ENCODE results near the gene PDZD4.

Gene PDZD4

DNA sequence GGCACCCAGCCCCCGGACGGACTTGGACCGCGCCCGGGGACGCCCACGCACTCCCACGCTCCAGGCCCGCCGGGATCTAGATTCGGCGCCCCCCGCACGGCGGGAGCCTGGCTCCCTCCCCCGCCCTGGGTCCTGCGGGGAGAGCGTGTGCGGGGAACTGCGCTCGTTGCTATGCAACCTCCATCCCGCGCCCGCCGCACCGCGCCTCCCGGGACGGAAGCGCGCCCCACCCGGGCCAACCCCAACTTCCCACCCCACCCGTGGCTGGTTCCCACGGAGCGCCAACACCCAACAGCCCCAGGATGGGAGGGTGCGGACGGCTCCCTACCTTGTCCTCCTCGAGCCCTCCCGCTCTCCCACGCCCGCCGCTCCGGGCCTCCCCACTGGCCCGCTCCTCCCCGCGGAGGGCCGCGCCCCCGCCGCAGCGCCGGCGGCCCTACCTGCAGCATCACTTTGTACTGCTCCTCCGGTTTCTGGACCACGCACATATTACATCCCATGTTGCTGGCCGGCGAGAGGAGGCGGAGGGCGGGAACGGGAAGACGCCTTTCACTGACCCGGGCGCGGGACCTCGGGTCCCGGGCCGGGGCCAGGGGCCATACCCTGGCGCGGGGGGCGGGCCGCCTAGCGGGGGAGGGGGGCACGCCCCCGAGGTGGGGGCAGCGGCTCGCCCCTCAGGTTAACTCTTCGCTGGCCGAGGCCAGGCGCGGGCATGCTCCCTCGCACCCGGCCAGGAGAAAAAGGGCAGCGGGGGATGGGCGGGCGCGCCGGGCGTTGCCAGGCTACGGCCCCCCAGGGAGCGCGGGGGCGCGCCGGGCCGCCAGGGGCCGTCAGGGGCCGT is at the start of gene PDZD4:
TSS of gene PDZD4 (minus strand) at position 746 of the 841 bp plus-strand sequence. CDS start at position 500, 246 bp downstream.
- peak; percentile 68 for DNase-seq

- DNase-seq, result no peak
Observed at GRCh38 chrX:153879741-153880439, 49.5 kb upstream of the PDZD4 start.

- peak; percentile 64 for DNase-seq
Observed at GRCh38 chrX:153878969-153879653, 48.8 kb upstream of the PDZD4 start.

DNA sequence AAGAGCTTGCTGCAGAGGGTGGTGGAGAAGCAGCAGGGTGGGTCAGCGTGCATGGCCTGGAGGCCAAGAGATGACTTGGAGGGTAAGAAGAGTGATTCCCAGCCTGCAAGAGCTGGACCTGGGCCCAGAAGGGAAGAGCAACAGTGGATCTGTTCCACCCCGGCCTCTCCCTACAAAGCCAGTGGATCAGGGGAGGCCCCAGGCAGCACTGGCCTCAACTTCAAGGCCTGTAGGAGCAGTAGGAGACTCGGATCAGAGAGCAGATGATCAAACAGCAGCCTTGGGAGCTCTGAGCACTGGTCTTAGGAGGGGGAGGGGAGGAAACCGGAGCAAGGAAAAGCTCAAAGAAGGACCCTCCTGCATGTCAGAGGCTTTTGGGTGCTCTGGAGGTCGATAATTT is 48.0 kb upstream of the PDZD4 start:
- no peak for DNase-seq

DNA sequence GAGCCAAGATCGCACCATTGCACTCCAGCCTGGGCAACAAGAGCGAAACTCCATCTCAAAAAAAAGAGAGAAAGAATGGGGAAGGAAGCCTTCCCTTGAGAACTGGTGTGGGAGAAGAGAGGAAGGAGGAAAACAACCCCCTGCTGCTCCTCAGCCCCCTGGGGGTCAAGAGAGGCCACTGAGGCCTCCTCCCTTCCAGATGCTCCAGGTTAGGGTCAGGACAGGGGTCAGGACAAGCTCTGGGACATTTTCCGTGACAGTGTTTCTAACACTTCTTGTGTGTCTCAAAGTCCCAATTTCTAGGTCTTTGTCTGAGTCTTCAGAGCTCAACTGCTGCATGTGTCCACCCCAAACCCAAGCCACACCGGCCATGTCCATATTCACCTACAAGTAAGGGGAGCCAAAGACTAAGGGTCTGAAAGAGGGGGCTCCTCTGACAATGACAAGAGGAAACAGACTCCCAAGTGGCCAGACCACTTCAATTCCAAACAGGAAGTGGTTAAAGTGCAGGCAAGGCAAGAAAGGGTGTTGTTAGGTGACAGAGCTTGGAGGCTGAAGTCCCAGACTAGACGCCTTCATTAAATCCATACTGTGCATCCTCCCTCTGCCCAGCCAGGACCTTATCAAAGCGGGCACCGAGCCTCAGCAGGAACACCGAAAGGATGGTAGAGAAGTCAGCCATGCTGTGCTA is 47.4 kb upstream of the PDZD4 start:
- no peak for DNase-seq

GRCh38 chrX:153876112-153876491 is 45.8 kb upstream of the PDZD4 start:
- no peak for DNase-seq

GRCh38 chrX:153875391-153876111 is 45.2 kb upstream of the PDZD4 start:
- peak; percentile 88 for DNase-seq

GRCh38 chrX:153874366-153875125 is 44.2 kb upstream of the PDZD4 start:
- no peak for DNase-seq

GRCh38 chrX:153874085-153874365 is 43.7 kb upstream of the PDZD4 start:
- DNase-seq, result no peak

GRCh38 chrX:153873282-153874084 is 43.1 kb upstream of the PDZD4 start:
- DNase-seq, result no peak

- no peak for DNase-seq
Observed at GRCh38 chrX:153871946-153872878, 41.9 kb upstream of the PDZD4 start.

- no peak for DNase-seq
Observed at GRCh38 chrX:153871451-153871850, 41.1 kb upstream of the PDZD4 start.

GRCh38 chrX:153870791-153871360 is 40.5 kb upstream of the PDZD4 start:
- DNase-seq, result peak; percentile 37

DNA sequence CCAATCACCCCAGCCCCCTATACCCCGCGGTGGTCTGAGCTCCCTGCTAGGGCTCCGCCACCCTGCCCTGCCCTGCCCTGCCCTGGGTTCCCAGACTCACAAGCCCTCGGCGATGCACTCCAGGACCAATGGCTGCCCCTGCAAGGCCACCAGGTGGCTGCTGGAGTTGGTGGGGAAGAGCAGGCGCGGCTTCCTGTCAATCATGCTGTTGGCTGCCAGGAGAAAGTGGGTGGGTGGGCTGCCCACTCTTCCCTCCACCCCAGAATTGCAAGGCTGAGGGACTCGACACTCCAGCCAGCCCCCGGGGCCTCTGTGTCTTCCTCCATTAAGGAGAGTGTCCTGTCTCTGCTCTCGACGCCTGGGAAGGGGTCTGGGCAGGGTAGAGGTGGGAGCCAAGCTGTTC is 39.9 kb upstream of the PDZD4 start:
- peak; percentile 30 for DNase-seq

DNA sequence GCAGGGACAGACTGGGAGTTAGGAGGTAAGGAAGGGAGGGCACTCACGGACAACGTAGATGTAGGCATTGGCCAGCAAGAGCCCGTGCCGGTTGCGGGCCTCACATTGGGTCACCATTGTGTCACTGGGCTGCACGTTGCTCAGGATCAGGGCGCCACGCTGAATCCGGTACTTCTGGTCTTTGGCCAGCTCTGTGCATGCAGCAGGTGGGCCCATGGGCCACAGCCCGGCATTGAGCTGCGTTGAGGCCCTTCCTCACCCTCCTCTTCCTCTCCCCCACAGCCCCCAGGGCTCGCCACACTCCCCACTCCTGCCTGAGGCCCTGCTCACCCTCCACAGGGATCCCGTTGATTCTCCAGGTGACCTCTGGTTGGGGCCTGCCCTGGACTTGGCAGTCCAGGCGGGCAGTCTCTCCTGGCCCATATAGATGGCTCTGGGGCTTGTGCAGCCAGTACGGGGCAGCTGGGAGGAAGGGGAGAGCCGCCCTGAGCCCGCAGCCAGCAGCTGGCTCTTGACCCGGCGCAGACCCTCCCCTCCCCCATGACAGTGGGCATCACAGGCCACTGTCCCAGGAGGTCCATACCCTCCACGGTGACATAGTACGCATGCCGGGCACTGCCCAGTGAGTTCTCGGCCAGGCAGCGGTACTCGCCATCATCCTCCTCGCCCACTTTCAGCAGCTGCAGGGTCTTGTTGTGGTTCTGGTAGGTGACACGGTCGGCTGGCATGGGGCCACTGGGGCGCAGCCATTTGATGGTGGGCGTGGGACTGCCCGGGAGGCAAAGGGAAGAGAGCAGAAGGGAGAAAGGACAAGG is 39.3 kb upstream of the PDZD4 start:
- DNase-seq, result no peak

DNA sequence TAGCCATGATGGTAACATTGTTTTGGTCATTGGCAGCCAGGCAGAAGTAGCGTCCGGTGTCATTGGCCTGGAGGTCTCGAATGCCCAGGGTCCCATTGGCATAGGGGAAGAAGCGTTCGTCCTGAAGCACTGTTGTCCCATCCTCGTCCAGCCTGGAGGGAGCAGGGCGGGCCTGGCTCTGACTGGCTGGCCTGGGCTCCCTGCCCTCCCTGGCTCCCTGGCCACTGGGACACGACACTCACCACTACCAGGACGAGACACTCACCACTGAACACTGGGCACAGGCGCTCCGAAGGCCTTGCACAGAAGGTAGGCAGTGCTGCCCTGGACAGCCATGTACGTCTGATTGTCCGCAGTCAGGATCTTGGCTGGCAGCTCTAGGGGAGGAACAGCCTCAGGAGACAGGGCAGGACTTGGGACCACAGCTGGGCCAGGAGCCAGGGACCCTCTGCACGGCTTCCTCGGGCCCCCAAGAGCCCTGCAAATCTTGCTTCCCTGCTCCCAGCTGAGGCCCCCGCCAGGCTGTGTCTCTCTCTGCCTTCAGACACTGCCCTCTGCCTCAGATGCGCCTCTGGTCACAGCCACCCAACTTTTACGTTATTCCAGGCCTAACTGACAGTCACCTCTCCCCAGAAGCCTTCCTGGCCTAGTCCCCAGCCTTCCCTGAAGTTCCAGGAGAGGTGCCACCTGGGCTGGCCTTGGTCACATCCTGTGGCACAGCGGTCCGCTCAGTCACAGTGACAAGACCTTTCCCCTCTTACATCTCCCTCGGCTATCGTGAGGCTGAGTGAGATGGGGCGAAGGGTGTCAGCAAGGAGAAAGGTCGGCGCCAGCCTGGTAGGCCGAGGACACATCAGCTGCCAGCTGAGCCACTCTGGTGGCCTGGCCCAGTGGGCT is 38.5 kb upstream of the PDZD4 start:
- peak; percentile 9 for DNase-seq

GRCh38 chrX:153867671-153868070 is 37.3 kb upstream of the PDZD4 start:
- DNase-seq, result no peak

Data from activated effector memory CD4-positive, alpha-beta T cell treated with anti-CD3 and anti-CD28 coated beads, Interleukin-2, amount 50 U/mL, for 16 hours (primary cell).